Activated CD8-positive, alpha-beta memory T cell treated with anti-CD3 and anti-CD28 coated beads for 48 hours (primary cell): ENCODE measurements around the gene BEND3.

Source experiments
- DNase-seq, 3 experiments: peaks; one replicate each; pipeline ENCODE4 v3.0.0-alpha.2; 2020; ENCODE audit warnings: low read depth in 2 of 3, low spot score in 2 of 3

The BEND3 gene

DNA sequence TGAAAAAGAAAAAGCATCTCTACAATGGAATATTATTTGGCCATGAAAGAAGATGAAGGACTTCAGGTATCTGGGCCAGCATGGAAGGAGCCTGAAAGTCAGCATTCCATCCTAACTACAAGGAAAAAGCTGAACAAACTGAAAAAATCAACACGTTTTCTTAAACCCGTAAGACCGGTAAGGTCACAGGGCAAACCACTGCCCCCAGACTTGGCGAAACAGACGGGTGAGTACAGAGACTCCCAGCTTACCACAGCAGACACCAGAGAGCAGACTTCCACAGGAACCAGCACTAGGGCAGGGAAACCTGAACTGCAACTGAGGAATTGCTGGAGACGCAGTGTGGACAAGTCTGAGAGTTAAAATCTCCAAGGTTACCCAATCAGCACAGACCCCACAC is 31.4 kb downstream of the BEND3 start:
- DNase-seq: no peak

GRCh38 chr6:107083047-107083768 is 32.1 kb downstream of the BEND3 start:
- no peak for DNase-seq

DNA sequence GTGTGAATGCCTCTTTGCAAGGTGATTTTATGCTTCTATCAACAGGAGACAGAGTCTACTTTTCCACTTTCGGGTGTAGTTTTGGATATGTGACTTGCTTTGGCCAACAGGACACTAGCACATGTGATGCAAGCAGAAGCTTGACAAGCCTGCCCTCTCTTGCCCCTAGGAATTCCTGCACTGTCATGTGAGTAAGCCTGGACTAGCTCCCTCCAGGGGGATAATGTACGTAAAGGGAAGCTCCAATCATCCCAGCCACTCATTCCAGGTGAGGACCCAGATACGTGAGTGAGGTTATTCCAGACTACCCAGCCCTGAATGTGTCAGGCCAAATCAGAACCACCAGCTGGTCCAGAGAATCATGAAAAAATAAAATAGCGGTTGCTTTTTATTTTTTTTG is 33.3 kb downstream of the BEND3 start:
- no peak for DNase-seq

GRCh38 chr6:107080036-107080435 is 35.3 kb downstream of the BEND3 start:
- DNase-seq: no peak

DNA sequence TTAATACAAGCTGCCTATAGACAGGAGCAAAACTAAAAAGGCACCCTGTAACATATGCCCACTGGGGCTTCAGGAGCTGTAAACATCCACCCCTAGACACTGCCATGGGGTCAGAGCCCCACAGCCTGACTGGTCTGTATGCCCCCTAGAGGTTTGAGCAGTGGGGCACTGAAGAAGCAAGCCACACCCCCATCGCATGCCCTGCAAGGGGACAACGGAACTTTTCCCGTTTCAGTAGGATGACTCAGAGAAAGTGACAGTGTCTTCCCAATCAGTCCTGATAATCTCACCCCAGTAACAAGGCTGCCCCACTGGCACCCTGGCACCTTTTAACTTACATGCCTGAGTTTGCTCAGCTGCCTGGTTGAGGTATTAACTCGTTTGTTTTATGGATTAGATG is 35.9 kb downstream of the BEND3 start:
- DNase-seq: no peak

DNA sequence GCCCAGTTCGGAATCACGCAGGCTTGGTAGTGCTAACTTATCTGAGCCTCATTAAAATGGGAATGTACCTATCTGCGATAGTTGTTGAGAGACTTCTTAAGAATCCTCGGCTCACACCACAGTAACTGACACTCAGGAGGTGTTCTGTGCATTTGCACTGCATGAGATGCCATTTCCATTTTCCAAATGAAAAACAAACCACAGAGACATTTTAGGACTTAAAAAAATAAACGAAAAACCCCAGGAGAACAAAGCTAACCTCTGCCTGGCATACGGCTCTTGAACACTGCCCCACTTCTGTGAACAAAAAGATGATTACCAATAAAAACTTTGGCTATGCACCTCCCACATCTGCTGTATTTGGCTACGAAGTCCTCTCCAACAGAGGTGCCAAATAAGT is 37.6 kb downstream of the BEND3 start:
- DNase-seq: no peak

GRCh38 chr6:107075951-107076381 is 39.3 kb downstream of the BEND3 start:
- no peak for DNase-seq

DNA sequence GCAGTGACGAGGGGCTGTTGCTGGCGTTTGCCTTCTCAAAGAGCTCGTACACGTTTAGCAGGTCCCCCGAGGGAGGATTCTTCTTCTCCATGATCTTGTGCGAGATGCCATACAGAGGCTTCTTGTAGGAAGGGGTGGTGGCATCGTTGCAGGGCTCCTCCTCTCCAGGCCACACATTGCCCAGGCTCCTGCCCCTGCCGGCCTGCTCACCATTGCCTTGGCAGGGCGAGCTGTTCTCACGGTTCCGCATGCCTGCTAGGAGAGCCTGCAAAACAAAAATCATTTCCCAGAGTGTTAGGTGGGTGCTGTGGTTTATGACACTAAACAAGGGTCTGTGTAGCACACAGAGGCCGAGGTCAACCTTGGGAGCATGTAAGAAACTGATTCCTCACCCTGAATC is 44.6 kb downstream of the BEND3 start:
- no peak for DNase-seq

- DNase-seq: no peak
Observed at GRCh38 chr6:107069631-107070548, 45.4 kb downstream of the BEND3 start.

GRCh38 chr6:107068691-107069630 is 46.4 kb downstream of the BEND3 start:
- no peak for DNase-seq

GRCh38 chr6:107066697-107067659 is 48.3 kb downstream of the BEND3 start:
- peak in 1 of 3 experiments; percentile 10 for DNase-seq

GRCh38 chr6:107064579-107065065 is 50.7 kb downstream of the BEND3 start:
- DNase-seq: no peak

- DNase-seq: no peak
Observed at GRCh38 chr6:107062691-107063090, 52.6 kb downstream of the BEND3 start.

- DNase-seq: no peak
Observed at GRCh38 chr6:107061125-107062020, 53.9 kb downstream of the BEND3 start.

DNA sequence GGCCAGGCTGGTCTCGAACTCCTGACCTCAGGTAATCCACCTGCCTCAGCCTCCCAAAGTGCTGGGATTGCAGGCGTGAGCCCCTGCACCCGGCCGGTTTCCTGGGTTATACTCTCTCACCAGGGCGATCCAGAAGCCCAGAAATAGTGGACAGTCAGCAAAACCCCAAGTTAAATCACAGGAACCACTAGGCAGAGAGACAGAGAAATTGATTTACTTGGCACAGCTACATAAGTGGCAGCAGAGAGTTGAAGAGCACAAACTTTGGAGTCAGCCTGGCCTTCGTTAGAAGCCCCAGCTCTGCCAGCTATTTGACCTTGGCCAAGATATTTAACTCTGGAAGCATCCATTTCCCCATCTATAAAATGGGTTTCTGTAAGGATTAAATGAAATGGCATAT is 54.6 kb downstream of the BEND3 start:
- no peak for DNase-seq

GRCh38 chr6:107059606-107060005 is 55.7 kb downstream of the BEND3 start:
- no peak for DNase-seq

DNA sequence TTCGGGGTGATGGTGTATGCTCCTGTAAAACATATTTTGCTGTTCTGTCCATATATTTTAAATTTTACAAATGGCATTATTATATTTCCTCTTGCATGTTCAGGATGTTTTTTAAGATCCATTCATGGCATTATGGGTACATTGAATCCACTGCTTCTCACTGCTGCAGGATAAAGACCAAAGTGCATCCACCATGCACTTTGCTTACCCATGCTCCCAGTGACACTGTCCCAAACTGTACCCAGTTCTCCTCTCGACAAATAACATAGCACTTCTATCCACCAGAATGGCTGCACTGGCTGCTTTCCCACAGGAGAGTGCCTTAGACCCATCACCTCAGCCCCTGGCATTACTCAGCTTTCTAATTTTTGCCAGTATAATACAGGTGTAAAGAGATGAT is 57.6 kb downstream of the BEND3 start:
- DNase-seq: no peak

DNA sequence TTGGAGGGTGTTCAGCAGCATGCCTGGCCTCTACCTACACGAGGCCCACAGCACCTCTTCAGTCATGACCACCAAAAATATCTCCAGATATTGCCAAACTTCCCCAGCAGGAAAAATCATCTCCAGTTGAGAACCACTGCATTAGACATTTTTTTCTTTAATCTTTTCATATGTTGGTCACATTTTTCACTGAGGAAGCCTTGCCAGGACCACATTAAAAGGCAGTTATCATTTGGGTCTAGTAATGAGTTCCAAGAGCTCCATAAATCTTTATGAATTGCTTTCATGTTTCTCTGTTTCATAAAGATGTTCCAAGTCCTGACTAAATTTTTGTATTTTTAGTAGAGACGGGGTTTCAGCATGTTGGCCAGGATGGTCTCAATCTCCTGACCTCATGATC is 58.5 kb downstream of the BEND3 start:
- no peak for DNase-seq

- DNase-seq: no peak
Observed at GRCh38 chr6:107047807-107048206, 67.5 kb downstream of the BEND3 start.
